NCI-H460 (cell line): ENCODE data around the gene DDX41. TPM values are rescaled to one million over a fixed set of nuclear protein-coding genes. Genes with fewer than 3 reads are reported as not detected.
A peak's percentile ranks its signal among the peaks of the same experiment; 100 is the strongest.

ENCODE experiments used
- DNase-seq: peaks from one replicate; pipeline ENCODE4 v3.0.0-alpha.2; 2016; ENCODE audit warnings: low read depth; ENCODE audit errors: extremely low read depth
- total RNA-seq: library from RNA; depleted of rRNA; stranded (reverse); fragments of >200 nt; shearing (Covaris generic); gene quantifications from 2 replicates; pipeline ENCODE4 v1.2.3, GENCODE V29; 2014; rRNA removed

Gene DDX41
- total RNA-seq, 1 experiment from 2014 or later: 95.6 TPM

DNA sequence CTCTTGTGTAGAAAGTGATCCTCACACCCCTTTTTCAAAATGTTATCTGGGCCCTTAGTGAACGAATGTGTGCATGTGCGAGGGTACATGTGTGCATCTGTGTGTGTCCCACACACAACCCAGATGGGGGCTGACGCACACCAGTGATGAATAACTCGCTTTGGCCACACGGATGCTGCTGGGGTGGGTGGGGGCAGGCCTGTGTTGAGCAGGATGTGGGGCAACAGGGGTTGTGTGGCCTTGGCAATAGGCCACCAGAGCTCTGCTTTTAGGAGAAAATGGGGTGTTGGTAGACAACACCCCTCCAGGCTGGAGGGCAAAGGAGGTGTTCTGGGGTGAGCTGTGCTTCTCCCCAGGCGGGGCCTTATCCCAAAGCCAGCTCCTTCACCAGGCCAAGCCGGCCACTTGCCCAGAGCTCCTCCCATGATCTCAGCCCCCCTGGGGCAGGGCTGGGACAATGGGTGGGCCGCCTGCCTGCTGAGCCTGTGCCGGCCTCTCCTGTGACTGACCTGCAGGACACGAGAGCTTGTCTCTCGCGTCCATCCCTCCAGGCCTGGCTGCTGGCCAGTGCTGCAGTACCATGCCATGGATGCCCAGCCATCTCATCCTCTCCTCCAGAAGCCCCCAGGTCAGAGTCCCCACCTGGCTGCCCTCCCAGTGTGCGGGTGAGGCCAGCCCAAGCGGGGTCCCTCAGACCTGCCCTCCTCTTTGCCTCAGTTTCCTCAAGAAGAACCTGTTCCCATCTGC is 45.0 kb downstream of the DDX41 start:
- no peak for DNase-seq

DNA sequence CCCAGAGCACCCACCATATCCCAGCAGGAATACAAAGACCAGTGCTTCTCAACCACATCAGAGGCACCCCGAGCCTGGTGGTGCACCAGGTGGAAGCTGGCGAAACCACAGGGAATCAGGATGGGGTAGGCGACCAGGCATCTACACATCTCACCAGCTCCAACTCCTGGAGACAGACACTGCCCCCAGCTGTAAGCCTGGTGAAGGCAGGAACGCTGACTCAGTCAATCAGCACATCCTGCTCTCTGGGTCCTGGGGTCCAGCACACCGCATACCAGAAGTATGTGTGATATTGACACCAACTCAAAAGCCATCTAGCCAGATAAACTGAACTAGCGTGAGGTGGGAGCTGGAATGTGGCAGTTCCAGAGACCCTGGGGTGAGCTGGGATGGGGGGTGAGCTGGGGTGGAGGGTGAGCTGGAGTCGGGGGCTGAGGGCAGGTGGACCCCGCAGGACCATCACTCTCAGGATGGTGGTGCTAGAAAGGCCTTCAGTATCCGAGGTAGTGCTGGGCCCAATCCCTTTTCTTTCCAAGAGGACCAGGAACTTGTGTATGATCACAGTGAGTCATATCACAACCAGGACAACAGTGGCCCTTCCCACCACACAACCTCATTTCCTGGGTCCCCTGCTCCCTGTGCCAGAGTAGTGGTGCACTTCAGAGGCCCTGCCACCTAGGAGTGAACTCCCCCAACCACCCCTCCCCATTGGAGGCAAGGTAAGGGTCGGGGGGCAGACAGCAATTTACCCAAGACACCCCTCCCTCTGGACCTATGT is 45.8 kb downstream of the DDX41 start:
- no peak for DNase-seq

DNA sequence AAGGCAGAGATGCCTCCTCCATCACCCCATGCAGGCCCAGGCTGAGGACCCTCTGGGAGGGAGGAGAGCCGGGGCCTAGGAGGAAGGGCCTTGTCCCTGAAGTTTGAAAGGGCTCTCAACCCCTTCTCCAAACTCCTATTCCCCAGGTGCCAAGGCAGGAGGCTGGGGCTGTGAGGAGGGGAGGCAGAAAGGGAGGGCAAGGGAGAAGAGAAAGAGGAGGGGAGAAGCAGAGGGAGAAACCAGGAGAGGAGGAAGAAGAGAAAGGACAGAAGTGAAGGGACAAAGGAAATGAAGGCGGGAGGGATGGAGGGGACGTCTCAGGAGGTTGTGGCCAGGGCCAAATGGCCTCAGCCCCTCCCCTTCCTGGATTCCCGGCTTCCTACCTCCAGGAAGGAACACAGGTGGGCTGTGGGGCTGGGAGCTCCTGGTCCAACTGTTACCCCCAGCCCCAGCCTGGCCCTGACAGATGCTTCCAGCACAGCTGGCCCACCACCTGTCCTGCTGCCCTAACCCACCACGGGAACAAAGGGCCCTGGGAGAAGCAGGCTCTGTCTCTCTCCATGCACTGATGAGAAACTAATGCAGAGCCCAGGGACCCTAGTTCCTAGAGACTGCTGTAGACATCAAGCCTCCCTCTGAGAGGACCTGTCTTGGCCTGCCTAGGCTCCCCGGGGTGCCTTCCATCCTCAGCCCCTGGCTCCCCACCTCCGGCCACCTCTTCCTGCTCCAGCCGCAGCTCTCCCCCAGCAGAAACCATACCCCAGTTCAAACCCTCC is 46.8 kb downstream of the DDX41 start:
- DNase-seq: no peak

DNA sequence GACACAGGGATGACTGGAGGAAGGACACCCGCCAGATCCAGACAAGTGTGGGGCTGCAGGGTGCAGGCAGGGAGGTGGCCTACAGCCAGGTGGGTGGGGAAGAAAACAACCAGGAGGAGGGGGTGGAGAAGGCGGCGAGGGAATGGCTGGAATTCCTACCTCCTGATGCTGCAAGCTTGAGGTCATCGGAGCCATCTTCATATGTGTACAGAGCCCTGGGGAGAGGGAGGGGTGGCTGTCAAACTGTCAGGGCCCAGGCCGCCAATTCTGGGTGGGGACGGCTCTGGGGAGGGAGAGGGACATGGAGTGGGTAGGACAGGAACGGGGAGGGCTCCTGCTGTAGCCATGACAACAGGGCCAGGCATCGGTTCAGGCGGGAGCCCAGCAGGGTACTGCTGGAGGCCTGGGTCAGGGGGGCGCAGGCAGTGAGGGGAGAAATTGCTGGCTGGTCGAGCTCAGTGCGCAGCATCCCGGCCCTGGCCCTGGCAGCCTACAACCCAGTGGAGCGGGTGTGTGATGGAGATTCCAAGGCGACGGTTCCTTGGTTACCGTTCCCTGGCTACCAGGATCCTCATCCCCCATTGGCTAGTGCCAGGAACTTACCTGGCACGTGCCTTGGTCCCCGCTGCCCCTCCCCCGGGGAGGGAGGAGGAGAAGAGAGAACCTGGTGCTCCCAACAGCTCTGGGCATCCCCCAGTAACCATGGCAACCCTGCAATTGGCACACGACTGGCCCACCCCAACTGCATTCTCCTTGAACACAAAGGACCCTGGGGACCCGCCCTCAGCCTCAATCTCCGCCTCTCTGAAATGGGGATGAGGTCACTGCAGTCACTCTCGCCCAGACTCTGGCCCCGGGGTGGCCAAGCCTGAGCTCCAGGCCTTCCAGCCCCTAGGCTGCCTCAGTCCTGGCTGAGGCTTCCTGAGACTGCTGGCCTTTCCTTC is 47.8 kb downstream of the DDX41 start:
- peak; percentile 55 for DNase-seq

DNA sequence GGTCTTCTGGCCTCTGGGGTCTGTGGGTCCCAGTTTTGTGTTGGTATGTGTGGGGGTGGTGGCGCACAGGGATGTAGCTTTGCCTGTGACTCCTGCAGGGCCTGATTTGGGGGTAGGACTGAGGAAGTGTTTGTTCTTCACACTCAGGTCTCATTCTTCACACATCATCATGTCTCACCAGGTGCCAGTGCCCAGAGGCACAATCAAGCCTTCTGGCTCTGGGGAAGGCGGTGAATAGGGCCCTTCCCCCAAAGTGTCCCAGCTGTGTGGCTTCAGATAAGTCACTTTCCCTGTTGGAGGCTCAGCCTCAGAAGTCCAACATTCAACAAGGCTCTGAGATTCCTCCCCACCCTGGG is 48.5 kb downstream of the DDX41 start:
- DNase-seq: no peak

DNA sequence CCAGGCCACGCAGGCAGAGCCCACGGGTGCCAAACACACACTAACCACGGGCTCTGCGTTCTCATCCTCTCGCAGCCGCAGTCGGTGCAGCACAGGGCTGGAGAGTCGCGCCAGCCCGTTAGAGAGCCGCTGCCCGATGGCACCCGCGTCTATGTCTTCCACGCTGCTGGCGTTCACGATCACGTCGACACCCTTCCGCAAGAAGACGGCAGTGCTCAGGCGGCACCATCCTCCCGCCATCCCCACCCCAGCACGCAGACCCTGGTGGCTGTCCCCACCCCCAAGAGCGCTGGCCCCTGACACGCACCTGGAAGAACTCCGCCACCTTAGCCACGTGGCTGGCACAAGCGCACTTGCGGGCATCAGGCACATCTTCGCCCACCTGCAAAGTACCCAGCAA is 49.3 kb downstream of the DDX41 start:
- DNase-seq: no peak

DNA sequence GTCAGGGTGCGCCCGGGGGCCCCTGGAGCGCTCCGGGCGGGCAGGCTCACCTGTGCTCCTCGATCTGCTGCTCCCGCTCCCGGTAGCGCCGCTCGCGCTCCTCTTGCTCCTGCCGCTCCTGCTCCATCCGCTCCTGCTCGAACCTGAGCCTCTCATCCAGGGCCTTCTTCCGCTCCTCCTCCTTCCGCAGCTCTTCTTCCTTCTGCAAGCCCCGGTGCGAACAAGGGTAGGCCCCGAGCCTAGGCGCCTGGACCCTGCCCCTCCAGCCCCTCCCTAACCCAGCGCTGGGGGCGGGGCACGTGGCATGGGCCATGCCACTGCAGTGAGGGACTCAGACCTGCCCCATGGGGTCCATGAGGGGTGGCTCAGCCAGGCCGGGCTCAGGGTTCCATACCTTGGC is 49.9 kb downstream of the DDX41 start:
- no peak for DNase-seq

DNA sequence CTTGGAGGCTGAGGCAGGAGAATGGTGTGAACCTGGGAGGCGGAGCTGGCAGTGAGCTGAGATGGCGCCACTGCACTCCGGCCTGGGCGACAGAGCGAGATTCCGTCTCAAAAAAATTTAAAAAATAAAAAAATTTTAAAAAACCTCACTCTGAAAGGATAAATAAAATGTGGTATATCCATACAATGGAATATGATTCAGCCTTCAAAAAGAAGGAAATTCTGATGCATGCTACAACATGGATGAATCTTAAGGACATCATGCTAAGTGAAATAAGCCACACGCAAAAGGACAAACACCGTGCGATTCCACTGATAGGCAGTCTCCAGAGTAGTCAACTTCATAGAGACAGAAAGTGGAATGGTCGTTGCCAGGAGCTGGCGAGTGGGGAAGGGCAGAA is 51.7 kb downstream of the DDX41 start:
- no peak for DNase-seq

DNA sequence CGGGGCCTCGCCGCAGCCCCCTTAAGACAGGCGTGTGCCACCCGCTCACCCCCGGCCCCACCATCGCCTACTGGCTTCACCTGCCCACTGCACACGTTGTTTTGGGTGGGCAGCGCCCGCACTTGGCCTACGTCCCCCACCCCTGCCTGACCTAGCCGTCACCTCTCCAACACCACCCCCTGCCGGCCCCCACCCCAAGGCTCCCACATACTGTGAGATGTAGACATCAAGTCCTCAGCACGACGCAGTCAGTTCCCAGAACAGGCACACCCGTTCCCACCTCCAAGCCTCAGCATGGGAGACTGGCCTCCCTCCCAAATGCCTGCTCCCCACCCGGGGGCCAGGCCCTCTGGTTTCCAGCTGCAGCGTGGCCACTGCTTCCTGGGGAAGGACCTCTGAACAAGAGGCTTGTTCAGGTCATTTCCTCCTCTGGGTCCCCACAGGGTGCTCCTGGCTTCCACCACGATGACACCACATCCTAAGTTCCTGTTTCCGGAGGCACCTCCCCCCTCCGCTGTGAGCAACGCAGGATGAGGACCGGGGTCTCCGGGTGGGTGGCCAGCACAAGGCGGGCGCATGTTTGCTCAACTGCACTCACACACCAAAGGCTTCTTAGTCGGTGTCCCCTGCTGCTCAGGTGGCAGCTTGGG is 54.6 kb downstream of the DDX41 start:
- DNase-seq: no peak

Other genes starting within 250 kb of the DDX41 start
- gene RAB24, start 213.2 kb downstream of the DDX41 start, total RNA-seq: 29.1 and 29.7 TPM in 2 replicates
- 192 and 236 TPM in 2 replicates for gene PRELID1, start 213.2 kb downstream of the DDX41 start, total RNA-seq
- gene MXD3, start 205.1 kb downstream of the DDX41 start, total RNA-seq: 15.3 and 15.8 TPM in 2 replicates
- 274 and 278 TPM in 2 replicates for gene LMAN2, start 165.3 kb downstream of the DDX41 start, total RNA-seq
- 16.0 and 21.4 TPM in 2 replicates for gene RGS14, start 159.0 kb downstream of the DDX41 start, total RNA-seq
- gene SLC34A1, start 132.5 kb downstream of the DDX41 start, total RNA-seq: not detected in 2 replicates
- gene PFN3, start 116.3 kb downstream of the DDX41 start, total RNA-seq: not detected in 2 replicates
- 10.9 and 12.8 TPM in 2 replicates for gene F12, start 107.4 kb downstream of the DDX41 start, total RNA-seq
- gene GRK6, start 90.3 kb downstream of the DDX41 start, total RNA-seq: 37.8 and 38.3 TPM in 2 replicates
- 29.8 and 34.5 TPM in 2 replicates for gene PRR7, start 70.1 kb downstream of the DDX41 start, total RNA-seq
- 53.1 and 59.3 TPM in 2 replicates for gene DBN1, start 43.3 kb downstream of the DDX41 start, total RNA-seq
- gene PDLIM7, start 19.4 kb downstream of the DDX41 start, total RNA-seq: 24.3 and 25.0 TPM in 2 replicates
- gene DOK3, start 7.1 kb downstream of the DDX41 start, total RNA-seq: 0.61 and 1.2 TPM in 2 replicates
- gene FAM193B, start 37.6 kb upstream of the DDX41 start, total RNA-seq: 15.5 and 20.8 TPM in 2 replicates
- 47.5 and 57.0 TPM in 2 replicates for gene TMED9, start 75.2 kb upstream of the DDX41 start, total RNA-seq
- gene B4GALT7, start 83.2 kb upstream of the DDX41 start, total RNA-seq: 18.7 and 19.1 TPM in 2 replicates